ENCODE results near the gene ZNF263. TPM values are rescaled to one million over a fixed set of nuclear protein-coding genes. Genes with fewer than 3 reads are reported as not detected.

ZNF263 gene
- total and polyA plus RNA-seq, 10 of the 15 experiments (the other 5 are each of a cell fraction or from before 2014, with no cell fraction given), result 4.7 to 45.6 (median 24.5) TPM

DNA sequence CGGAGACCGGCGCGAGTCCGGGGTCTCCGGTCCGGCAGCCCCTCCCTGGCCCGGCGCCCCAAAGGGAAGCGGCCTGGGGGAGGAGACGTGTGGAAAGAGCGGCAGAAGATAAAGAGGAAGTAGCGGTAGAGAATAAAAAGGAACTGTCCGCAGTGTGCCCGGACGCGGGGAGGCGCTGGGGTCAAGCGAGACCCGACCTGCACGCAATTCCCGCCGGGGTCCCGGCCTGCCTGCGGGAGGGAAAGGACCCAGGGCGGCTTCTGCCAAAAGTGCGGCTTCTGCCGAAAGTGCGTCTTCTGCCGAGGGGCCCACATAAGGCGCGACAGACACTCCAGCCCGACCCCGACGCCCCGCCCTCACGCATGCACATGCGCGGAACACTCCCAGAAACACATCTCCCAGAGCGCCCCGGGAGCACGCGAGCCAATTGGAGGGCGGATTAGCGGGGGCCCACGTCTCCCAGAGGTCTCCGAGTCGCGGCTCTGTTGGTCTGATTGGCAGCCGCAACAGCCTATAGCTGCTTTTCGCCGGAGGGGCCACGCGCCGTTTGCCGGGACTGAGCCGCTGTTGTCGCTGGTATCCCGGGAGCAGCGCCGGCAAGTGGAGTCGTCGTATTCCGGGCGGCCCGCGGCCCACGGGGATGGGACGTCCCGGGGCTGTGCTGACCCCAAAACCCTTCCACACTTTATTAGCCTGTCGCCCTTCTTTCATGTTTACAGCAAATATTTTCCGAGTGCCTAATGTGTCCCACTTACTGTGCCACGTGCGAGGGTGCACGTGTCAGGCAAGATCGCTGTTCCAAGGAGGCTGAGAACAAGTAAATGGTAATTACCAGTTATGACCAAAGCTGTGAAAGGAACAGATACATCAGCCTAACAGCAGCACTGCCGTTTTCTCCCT lies 18.9 kb upstream of the ZNF263 start (continued):
- TF ChIP-seq, protein P1, sequence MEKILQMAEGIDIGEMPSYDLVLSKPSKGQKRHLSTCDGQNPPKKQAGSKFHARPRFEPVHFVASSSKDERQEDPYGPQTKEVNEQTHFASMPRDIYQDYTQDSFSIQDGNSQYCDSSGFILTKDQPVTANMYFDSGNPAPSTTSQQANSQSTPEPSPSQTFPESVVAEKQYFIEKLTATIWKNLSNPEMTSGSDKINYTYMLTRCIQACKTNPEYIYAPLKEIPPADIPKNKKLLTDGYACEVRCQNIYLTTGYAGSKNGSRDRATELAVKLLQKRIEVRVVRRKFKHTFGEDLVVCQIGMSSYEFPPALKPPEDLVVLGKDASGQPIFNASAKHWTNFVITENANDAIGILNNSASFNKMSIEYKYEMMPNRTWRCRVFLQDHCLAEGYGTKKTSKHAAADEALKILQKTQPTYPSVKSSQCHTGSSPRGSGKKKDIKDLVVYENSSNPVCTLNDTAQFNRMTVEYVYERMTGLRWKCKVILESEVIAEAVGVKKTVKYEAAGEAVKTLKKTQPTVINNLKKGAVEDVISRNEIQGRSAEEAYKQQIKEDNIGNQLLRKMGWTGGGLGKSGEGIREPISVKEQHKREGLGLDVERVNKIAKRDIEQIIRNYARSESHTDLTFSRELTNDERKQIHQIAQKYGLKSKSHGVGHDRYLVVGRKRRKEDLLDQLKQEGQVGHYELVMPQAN (conservative IDR thresholded peaks at IDR 0.05), result peak; percentile 92
- TF ChIP-seq MEF2A (IDR thresholded peaks at IDR 0.05; ENCODE audit: insufficient read depth, low read depth, low read length) (0 out of 2 replicates have a peak, but pooled peaks have one; percentile 22), BACH1 (IDR thresholded peaks at IDR 0.05; ENCODE audit: borderline replicate concordance) (peak; percentile 50; the same call in 1 of the 2 replicates), NR2F1 (conservative IDR thresholded peaks at IDR 0.05) (peak; percentile 95), MXI1 (IDR thresholded peaks at IDR 0.05; ENCODE audit: low read depth, low read length) (peak; percentile 84), GABPA (IDR thresholded peaks at IDR 0.05; ENCODE audit: low read depth) (peak; percentile 54; the same call in 1 of the 2 replicates), SMC3 (IDR thresholded peaks at IDR 0.05; ENCODE audit: borderline replicate concordance, low read length) (0 out of 2 replicates have a peak, but pooled peaks have one; percentile 28)
- TF ChIP-seq, protein P2, sequence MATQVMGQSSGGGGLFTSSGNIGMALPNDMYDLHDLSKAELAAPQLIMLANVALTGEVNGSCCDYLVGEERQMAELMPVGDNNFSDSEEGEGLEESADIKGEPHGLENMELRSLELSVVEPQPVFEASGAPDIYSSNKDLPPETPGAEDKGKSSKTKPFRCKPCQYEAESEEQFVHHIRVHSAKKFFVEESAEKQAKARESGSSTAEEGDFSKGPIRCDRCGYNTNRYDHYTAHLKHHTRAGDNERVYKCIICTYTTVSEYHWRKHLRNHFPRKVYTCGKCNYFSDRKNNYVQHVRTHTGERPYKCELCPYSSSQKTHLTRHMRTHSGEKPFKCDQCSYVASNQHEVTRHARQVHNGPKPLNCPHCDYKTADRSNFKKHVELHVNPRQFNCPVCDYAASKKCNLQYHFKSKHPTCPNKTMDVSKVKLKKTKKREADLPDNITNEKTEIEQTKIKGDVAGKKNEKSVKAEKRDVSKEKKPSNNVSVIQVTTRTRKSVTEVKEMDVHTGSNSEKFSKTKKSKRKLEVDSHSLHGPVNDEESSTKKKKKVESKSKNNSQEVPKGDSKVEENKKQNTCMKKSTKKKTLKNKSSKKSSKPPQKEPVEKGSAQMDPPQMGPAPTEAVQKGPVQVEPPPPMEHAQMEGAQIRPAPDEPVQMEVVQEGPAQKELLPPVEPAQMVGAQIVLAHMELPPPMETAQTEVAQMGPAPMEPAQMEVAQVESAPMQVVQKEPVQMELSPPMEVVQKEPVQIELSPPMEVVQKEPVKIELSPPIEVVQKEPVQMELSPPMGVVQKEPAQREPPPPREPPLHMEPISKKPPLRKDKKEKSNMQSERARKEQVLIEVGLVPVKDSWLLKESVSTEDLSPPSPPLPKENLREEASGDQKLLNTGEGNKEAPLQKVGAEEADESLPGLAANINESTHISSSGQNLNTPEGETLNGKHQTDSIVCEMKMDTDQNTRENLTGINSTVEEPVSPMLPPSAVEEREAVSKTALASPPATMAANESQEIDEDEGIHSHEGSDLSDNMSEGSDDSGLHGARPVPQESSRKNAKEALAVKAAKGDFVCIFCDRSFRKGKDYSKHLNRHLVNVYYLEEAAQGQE (IDR thresholded peaks at IDR 0.05; ENCODE audit: low read depth, low read length), result no peak
- TF ChIP-seq, protein P3, sequence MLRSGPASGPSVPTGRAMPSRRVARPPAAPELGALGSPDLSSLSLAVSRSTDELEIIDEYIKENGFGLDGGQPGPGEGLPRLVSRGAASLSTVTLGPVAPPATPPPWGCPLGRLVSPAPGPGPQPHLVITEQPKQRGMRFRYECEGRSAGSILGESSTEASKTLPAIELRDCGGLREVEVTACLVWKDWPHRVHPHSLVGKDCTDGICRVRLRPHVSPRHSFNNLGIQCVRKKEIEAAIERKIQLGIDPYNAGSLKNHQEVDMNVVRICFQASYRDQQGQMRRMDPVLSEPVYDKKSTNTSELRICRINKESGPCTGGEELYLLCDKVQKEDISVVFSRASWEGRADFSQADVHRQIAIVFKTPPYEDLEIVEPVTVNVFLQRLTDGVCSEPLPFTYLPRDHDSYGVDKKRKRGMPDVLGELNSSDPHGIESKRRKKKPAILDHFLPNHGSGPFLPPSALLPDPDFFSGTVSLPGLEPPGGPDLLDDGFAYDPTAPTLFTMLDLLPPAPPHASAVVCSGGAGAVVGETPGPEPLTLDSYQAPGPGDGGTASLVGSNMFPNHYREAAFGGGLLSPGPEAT (IDR thresholded peaks at IDR 0.05; ENCODE audit: low read depth), result peak; percentile 8; the same call in 1 of the 2 replicates
